Activated CD4-positive, alpha-beta T cell treated with anti-CD3 and anti-CD28 coated beads, Interleukin-2, amount 50 U/mL, for 4 hours (primary cell): Measurements from ENCODE around the gene ACSL4.
"Not testable (repeated sequence)": the region's sequence is repeated elsewhere in the genome, so short reads cannot be mapped to it uniquely, and the experiment has no call there.

Experiments used
- DNase-seq, 2 experiments: peaks; one replicate each; pipeline ENCODE4 v3.0.0-alpha.2; 2020

The ACSL4 gene

DNA sequence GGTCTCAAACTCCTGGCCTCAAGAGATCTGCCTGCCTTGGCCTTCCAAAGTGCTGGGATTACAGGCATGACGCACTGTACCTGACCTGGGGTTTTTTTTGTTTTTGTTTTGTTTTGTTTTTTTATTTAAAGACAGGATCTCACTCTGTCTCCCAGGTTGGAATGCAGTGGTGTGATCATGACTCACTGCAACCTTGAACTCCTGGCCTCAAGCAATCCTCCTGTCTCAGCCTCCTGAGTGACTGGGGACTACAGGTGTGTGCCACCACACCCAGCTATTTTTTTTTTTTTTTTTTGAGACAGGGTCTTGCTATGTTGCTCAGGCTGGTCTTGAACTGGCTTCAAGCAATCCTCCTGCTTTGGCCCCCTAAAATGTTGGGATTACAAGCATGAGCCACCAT, 8.1 kb downstream of the ACSL4 start:
- not testable (repeated sequence) for DNase-seq

DNA sequence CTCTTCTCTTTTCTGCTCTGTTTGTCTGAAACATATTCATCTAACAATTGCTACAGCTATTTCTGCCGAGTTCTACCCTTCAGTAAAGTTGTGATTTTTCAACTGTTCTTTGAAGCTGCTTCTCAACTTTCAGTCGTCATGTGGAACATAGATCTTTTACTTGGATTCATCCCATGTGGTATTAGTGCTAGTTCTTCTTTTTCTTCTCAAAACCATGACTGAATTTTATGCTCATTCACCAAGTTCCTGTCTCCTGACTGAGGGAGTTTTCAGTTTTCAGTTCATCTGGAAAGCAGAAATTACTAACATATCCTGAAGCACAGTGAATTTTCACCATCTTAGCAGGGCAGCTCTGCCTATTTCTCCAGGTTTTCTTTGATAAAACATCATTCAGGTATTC, 12.1 kb downstream of the ACSL4 start:
- no peak for DNase-seq

DNA sequence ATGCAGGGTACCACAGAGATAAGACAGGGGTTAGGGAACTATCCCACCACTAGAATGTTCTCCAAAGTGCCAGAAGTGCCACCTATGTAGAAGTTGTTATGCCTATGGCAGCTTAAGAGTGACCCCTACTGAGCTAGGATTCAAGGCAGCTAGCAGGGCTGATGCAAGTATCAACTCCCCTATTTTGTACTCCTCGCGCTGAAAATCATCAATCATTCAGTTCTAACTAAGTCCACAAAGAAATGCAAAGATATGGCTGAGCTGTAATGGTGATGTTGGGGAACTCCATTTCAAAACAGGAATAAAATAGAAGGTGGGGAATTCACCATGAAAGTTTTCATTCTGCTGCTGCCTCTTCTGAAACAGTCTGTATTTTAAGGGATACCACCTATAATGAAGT, 13.8 kb downstream of the ACSL4 start:
- no peak for DNase-seq

DNA sequence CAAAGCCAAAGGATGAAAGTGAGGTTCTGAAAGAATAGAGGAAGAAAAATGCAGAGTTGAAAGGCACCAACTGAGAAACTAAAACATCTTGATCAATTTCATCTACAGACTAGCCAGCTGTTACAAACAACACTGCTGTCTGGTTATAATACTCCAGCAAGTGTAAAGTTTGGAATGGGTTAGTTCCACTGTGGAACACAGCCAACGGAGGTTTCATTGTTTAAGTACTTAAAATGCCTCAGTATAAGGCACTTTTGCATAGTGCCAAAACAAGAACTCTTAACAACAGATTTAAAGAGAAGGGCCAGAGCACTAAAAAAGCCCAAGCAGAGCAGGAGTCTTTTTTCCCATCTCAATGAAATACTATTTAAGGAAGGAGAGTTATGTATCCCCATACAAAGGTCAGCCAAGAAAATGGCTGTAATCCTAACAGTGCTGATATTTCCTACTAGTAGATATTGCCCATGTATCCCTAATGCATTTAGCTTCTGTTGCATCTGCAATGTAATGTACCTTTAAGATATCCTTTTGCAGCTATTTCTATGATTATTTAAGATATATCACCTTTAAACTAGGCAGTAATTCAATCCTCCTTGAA, 16.5 kb downstream of the ACSL4 start:
- DNase-seq = no peak

DNA sequence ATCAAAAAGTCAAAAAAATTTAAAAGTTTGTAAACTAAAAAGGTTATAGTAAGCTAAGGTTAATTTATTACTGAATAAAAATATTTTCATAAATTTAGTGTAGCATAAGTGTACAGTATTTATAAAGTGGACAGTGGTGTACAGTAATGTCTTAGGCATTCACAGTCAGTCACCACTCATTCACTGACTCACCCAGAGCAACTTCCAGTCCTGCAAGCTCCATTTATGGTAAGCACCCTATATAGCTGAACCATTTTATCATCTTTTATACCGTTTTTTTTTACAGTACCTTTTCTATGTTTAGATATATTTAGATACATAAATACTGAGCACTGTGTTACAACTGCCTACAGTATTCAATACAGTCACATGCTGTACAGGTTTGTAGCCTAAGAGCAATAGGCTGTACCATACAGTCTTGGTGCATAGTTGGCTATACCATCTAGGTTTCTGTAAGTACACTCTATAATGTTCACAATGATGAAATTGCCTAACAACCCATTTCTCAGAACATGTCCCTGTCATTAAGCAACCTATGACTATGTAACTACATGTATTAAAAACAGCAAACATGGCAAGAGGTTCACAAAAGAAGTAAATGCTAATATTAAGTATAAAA, 18.6 kb downstream of the ACSL4 start:
- DNase-seq = no peak

DNA sequence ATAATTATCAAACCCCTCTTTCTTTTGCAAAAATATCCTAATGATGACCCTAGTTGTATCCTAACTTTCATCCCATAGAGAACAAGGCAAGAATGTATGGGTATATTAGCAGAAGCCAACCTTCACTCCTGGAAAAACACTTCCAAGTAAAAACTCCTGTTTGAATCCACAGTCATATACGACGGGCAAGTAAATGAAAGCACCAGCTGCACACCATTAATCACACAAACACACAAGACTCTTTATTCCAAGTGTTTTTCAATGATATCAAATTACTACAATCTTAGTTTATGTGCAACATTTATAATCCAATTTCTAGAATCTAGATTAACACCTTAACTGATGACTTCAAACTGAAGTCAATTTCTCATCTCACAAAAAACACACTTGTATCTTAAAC, 22.9 kb downstream of the ACSL4 start:
- DNase-seq = no peak

DNA sequence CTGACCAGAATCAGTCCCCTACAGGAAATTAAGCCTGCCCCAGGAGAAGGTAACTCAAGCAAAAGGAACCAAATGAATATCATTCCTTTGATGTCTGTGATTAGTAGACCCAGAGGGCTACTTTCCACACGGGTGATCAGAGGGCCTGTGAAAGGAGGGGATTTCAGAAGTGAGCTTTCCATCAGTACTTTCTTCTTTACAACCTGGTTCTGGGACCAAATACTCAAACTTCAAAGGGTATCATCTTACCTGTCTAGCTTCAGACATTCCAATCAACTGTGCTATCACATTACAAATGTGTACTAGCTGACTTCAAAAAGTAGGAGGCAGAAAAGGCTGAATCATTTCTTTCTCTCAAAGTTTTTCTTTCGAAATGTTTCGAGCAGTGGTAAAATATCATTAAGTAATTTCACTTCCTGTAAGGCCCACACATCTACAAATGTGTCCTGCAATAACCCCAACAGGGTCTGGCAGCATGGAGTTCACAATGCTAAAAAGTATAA, 23.9 kb downstream of the ACSL4 start:
- no peak for DNase-seq

DNA sequence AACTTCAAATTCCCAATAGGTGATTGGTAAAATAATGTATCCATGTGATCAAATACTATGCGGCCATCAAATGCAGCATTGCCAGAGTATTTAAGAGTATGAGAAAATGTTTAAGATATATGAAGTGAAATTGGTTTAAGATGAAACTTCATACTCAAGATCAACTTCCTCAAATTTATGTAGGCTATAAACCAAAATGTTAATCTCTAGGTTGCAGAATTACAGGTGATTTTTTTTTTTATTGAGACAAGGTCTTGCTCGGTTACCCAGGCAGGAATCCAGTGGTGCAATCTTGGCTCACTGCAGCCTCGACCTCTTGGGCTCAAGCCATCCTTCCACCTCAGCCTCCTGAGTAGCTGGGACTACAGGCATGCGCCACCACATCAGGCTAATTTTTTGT, 25.3 kb downstream of the ACSL4 start:
- no peak for DNase-seq

DNA sequence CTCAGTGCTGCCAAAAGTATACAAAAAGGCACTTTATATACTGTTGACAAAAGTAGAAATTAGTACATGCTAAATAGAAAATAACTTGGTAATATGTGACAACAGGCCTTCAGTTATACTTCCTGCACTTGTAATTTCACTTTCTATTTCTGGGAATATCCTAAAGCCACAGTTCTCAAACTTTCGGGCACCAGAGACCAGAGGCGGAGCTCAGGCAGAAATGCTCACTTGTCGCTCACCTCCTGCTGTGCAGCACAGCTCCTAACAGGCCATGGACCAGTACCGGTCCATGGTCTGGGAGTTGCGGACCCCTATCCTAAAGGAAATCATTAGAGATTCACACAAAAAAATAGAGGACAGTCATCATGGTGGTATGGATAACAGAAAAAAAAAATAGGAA, 25.7 kb downstream of the ACSL4 start:
- no peak for DNase-seq

DNA sequence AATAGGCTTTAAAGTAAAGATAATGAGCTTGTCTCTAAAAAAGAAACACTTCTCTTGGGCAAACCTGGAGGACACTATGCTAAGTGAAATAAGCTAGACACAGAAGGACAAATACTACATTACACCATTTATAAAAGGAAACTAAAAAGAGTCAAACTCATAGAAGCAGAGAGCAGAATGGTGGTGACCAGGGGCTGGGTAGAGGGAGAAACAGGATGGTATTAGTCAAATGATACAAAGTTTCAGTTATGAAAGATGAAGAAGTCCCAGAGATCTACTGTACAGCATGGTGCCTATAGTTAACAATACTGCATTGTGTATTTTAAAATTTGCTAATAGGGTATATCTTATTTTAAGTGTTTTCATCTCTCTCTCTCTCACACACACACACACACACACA, 28.5 kb downstream of the ACSL4 start:
- DNase-seq = no peak

DNA sequence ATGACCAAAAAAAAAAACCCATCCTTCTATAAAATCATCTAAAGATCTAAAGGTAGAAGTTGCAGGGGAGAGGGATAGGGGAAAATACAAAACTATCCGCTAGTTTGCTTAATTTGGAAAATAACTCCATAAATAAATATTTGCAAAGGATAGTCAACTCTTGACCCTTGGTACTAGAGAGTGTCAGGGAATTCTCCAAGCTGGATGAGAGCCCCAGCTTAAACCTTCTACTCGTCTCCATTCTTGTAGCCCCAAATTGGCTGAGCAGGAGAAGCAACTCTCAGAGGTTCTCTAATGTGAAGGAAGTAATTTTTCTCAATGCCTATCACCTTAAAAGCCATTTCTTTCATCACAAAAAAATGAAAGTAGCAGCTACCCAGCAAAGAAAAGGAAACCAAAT, 35.2 kb downstream of the ACSL4 start:
- DNase-seq = no peak

DNA sequence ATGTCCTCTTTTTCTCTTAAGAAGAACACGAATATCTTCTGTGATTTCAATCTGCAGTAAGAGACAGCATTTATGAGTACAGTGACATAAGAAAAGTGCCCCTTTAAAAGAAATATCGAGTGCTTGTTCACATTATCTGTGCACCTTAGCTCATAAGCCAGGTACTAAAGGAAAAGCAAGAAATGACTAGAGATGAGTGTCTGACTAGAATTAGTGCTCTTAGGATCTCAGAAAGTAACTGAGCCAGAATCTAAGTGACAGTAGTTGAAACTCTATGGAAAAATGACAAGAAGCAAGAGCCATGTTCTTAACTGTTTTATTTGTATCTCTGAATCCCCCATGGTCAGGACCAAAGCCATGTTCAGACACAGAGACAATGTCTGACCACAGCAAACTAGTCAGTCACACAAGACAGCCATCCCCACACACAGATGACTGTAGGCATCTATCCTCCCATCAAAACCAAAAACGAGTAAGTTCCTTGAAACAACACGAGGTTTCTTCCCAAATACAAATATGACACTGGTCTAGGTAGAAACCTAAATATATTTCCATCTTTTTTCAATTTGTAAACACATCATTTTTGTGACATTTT, 36.8 kb downstream of the ACSL4 start:
- DNase-seq = no peak

DNA sequence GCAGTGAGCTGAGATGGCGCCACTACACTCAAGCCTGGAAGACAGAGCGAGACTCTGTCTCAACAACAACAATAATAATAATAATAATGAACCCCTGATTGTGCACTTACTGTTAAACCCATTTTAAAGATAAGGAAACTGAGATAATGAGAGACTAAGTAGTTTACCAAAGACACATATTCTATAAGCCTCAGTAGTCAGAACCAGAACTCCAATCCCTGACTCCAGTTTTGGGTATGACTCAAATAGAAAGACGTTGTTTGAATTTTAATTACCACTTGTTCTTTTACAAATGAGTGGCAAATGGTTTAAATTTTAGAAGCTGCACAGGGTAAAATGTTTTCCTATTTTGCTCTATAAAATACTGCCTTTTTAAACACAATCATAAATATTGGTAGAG, 37.4 kb downstream of the ACSL4 start:
- no peak for DNase-seq

DNA sequence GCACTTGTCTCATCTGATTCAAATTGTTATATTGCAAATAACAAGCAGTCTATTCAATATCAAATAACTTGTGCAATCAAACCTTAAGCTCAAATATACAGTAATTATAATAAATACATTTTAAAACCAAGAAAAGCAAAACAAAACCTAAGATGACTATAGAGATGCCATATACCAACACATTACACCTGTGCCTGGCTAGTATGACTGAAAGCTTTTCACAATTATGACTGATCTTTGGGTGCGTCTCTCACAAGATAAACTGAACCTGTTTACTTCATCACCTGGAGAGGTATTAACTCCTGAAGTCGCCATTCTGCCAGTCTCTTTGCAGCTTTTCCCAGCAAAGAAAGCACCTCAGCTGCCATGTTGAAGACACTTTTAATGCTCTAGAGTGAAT, 41.3 kb downstream of the ACSL4 start:
- DNase-seq = no peak

DNA sequence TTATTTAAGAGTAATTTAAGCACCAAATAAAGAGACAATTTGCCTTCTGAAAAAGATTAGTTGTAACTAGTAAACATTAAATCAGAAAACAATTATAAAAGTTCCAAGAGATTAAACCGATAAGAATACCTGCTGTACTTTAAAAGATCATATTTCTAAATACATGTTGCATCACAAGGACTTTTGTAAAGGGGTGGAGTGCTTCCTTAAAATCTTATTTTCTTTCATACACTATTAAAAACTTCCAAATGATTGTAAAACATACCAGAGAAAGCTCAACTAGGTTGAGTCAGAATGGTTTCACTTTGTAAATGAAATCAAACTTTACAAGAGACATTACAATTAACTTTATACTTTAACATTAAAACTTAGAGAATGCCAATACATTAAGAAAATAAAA, 41.8 kb downstream of the ACSL4 start:
- no peak for DNase-seq

DNA sequence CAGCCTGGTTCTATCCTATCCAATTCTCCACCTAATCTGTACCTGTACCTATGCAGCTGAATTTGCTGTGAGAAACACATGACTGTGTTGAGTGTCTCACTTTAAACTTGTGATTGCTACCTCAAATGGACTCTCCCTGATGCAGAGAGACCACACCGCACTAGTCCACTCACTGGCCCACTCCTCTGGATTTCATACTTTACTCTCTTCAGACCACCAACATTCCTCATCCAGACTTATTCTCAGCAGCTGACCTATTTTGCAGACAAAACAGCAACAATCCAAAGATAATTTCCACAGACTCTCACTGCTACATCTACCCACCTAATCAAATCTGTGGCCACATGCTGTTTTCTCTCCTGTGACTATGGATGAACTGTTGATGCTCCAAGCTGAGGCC, 45.2 kb downstream of the ACSL4 start:
- DNase-seq = no peak

DNA sequence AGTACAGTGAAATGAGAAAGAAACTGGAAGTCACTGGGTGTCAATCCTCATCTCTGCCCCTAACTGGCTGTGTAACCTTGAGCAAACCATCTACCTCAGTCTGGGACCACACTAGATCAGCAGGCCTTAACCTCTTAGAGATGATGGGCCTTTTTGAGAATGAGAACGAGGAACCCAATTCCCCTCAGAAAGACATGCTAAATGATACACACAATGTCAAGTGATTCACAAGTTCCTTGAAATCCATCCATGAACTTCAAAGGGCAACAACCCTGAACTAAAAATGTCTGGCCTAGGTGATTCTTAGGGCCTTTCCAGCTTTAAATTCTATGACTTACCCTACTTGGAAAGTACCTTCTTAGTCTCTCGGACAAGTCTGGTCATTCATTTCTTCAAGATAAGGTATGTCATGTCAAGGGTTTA, 47.4 kb downstream of the ACSL4 start:
- no peak for DNase-seq

DNA sequence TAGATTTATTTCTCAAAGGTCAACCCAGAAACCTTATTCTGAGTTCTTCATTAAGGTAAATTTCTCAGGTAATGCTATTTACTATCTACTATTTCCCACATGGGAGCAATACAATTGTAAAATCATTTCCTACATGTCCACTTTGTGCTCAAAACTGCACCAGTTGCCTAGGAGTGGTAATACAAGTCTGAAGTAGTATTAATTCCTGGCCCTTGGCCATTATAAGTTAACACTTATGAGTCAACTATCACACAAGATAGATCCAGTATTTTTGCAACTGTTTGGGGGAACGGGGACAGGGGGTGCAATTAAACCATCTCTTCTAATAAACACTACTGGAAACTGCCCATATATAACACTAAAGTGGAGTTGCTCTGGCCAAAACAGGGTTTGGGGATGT, 48.9 kb downstream of the ACSL4 start:
- no peak for DNase-seq

DNA sequence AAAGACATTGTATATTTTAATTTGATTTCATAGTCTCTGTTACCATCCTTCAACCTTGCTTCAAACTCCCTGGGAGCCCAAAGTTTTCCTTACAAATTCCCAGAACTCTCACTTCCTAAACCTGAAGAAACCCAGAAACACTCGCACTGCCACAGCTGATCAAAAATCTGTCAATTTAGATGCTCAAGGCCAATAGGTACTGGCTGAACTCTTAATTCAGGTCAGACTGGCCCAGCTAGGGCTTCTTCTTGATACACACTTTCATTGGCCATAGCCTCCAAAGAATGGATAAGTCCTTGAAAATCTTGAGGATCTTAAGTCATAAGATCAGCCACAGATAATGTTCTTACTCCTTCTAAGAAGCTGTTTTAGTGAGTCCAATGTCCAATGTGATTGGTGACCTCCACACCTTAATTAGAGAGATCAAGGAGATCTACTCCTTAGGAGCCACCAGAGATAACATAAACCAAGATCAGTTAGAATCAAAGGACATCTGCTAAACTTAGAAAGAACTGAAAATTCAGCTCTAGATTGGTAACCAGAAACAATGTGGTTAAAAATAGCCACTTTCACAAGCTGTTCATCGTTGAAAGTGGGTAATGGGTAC, 51.5 kb downstream of the ACSL4 start:
- no peak for DNase-seq

DNA sequence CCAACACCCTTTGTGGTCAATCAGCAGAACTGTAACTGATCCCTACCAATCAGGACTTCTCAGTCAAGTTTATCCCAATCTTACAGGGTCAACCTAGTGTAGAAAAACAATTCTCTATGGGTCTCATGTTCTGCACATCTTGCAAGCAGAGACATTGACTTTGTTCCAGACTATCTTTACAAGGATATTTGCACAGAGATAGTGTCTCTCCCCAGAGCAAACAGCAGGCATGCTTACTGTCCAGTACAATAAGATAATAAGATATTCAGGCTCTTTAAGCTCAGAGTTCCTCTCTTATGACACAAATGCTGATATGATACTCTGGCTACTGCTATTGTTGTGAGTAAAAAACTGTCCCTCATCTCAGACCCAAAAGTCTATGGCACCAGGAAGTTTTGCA, 53.2 kb downstream of the ACSL4 start:
- DNase-seq = no peak

DNA sequence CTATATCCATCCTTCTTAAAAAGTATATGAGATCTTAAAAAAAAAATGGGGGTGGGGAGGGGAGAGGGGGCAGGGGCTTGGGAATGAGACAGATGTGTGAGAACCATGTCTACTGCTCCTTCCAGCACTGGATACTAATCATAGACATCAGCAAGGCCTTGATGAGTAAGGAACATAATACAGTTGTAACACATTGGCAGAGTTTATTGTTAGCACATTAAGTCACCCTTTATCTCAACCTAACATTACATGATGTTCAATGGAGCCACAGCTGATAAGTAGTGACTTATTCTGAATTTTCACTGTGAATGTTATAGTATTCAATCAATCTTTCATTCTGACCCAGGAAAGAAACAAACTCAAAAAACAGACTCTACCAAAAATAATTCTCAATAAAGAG, 60.8 kb downstream of the ACSL4 start:
- DNase-seq = no peak

DNA sequence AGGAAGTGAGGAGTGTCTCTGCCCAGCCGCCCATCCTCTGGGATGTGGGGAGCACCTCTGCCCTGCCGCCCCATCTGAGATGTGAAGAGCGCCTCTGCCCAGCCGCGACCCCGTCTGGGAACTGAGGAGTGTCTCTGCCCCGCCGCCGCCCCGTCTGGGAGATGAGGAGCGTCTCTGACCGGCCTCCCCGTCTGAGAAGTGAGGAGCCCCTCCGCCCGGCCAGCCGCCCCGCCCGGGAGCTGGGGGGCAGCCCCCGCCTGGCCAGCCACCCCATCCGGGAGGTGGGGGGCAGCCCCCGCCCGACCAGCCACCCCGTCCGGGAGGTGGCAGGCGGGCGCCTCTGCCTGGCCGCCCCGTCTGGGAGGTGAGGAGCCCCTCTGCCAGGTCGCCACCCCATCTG, 61.9 kb downstream of the ACSL4 start:
- DNase-seq = not testable (repeated sequence)

DNA sequence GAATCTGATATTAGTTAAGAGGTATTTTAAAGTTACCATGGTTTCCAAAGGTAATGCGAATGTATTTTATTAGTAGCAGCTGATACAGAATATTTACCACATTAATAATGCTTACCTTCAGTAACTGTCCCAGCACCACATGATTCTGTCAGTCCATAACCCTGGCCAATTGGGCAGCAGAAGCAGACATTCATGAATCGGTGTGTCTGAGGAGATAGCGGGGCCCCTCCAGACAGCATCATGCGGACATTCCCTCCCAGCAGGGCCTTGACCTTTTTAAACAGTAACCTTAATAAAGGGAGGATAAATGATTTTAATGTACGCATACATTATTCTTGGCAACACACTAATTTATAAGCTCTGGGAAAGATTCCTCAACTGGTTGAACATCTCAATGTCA, 65.1 kb downstream of the ACSL4 start:
- no peak for DNase-seq

DNA sequence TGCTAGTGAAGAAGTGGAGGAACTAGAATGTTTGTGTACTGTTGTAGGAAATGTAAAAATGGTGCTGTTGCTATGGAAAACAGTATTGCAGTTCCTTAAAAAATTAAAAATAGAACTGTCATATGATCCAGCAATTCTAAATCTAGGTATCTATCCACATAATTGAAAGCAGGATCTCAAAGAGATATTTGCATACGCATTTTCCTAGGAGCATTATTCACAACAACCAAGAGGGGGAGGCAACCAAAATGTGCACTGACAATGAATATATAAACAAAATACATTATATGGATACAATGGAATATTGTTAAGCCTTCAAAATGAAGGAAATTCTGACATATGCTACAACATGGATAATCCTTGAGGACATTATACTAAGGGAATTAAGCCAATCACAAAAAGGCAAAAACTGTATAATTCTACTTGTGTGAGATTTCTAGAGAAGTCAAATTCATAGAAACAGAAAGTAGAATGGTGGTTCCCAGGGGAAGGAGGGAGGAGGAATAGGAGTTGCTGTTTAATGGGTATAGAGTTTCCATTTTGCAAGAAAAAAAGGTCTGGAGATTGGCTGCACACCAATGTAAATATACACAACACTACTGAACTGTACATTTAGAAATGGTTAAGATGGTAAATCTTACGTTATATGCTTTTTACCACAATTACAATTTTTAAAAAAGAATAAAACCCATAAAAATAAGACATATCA, 72.5 kb downstream of the ACSL4 start:
- DNase-seq = no peak
